Measurements from ENCODE around the gene CSRNP2.

DNA sequence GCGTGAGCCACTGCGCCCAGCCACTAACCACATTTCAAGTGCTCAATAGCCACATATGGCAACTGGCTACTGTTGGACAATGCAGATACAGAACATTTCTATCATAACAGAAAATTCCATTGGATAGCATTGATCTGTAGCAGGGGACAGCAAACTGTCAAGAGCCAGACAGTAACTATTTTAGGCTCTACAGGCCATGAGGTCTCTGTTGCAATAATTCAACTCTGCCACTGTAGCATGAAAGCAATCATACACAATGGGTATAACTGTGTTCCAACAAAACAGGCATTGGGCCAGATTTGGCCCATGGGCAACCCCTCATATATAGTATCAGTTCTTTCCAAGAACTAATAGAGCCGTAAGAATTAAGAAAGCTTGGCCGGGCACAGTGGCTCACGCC is 8.0 kb downstream of the CSRNP2 start:
- TF ChIP-seq, protein P1, sequence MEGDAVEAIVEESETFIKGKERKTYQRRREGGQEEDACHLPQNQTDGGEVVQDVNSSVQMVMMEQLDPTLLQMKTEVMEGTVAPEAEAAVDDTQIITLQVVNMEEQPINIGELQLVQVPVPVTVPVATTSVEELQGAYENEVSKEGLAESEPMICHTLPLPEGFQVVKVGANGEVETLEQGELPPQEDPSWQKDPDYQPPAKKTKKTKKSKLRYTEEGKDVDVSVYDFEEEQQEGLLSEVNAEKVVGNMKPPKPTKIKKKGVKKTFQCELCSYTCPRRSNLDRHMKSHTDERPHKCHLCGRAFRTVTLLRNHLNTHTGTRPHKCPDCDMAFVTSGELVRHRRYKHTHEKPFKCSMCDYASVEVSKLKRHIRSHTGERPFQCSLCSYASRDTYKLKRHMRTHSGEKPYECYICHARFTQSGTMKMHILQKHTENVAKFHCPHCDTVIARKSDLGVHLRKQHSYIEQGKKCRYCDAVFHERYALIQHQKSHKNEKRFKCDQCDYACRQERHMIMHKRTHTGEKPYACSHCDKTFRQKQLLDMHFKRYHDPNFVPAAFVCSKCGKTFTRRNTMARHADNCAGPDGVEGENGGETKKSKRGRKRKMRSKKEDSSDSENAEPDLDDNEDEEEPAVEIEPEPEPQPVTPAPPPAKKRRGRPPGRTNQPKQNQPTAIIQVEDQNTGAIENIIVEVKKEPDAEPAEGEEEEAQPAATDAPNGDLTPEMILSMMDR (IDR thresholded peaks at IDR 0.05) = no peak
- TF ChIP-seq POLR2A (IDR thresholded peaks at IDR 0.05) = no peak
- TF ChIP-seq POLR2AphosphoS5 (IDR thresholded peaks at IDR 0.05) = no peak
- no peak for TF ChIP-seq EP300 (IDR thresholded peaks at IDR 0.05)
